Esophagus squamous epithelium (tissue), 5 donors: ENCODE results near the gene TMCO4. TPM values are rescaled to one million over a fixed set of nuclear protein-coding genes. Genes with fewer than 3 reads are reported as not detected.

Experiments used
- DNase-seq: peaks from one replicate; lab custom pipeline; 2025; lab: John Stamatoyannopoulos, UW
- H3K27ac ChIP-seq, 4 donors: fragments of 200-600 bp; sonication (generic); one replicate each; pipeline ENCODE4 v1.5.1; 2016 to 2019; ENCODE audit warnings: mild to moderate bottlenecking in 1 of 4
- H3K27me3 ChIP-seq, 4 donors: fragments of 200-600 bp; sonication (generic); 1 replicate in 3 of 4; 2 replicates in 1 of 4; pipeline versions ENCODE4 v1.5.1 to v1.6.0; 2017 to 2021; ENCODE audit warnings: antibody characterized with exemption in 1 of 4
- H3K36me3 ChIP-seq, 3 donors: fragments of 200-600 bp; sonication (generic); one replicate each; pipeline ENCODE4 v1.5.1; 2016 to 2019
- H3K4me1 ChIP-seq, 3 donors: fragments of 200-600 bp; sonication (generic); one replicate each; pipeline ENCODE4 v1.5.1; 2017 to 2019
- H3K4me3 ChIP-seq, 4 donors: fragments of 200-600 bp; sonication (generic); 1 replicate in 3 of 4; 2 replicates in 1 of 4; pipeline ENCODE4 v1.5.1; 2016 to 2019; ENCODE audit warnings: mild to moderate bottlenecking in 2 of 4, moderate library complexity in 1 of 4
- H3K9me3 ChIP-seq, 3 donors: fragments of 200-600 bp; sonication (generic); one replicate each; pipeline ENCODE4 v1.5.1; 2016 to 2019
- CTCF ChIP-seq, 6 experiments: fragments of 450-650 bp in 4 of 6; fragments of 200-600 bp in 2 of 6; sonication (generic) in 2 of 6; IDR thresholded peaks; one replicate each; pipeline ENCODE4 v1.5.1; 2016 to 2019; ENCODE audit warnings: antibody characterized with exemption in 6 of 6, mild to moderate bottlenecking in 4 of 6, moderate library complexity in 4 of 6
- POLR2A ChIP-seq, 4 donors: fragments of 450-650 bp; IDR thresholded peaks; one replicate each; pipeline ENCODE4 v1.6.1; 2017; ENCODE audit warnings: antibody characterized with exemption in 4 of 4, mild to moderate bottlenecking in 4 of 4, moderate library complexity in 3 of 4
- WGBS, 2 donors: methylation state at CpG; one replicate each; pipeline ENCODE4 v1.1.5; 2018; 5-methylcytosine and 5-hydroxymethylcytosine counted together
- intact Hi-C: fragments of 100-400 bp; cut with DNase I; formaldehyde crosslinking; loops from one replicate; pipeline ENCODE4 v1.15.0; 2022
- total RNA-seq, 4 donors: library from RNA; depleted of rRNA; stranded (reverse); fragments of >200 nt; gene quantifications; one replicate each; pipeline ENCODE4 v1.1.0, GENCODE V29; 2016
- donor health status: DM: yes; HTN: yes; CAD: no.

The TMCO4 gene
- total RNA-seq, 4 donors from 2014 or later, result 13.0 to 28.8 (median 21.2) TPM

GRCh38 chr1:19844731-19845495 is 45.2 kb upstream of the TMCO4 start:
- no peak for DNase-seq
- no peak for TF ChIP-seq POLR2A (IDR thresholded peaks at IDR 0.05)
- no peak for TF ChIP-seq CTCF (IDR thresholded peaks at IDR 0.05)
- Histone ChIP-seq H3K36me3 (no peaks in the 10 kb centered on the region), H3K27ac (no peak overlapping the region), H3K27me3 (peaks cover 0 to 28% (median 0%) of the 10 kb centered on the region in 4 donors), H3K4me3 (no peak overlapping the region), H3K9me3 (no peaks in the 10 kb centered on the region), H3K4me1 (peaks cover 0 to 5% (median 0%) of the 10 kb centered on the region in 3 donors)
- intact Hi-C loops, result no loop called here
- 32 to 36% methylated on average over 11 of the region's 11 CpGs for WGBS, 2 donors

- no peak overlapping the region for H3K27ac ChIP-seq
- DNase-seq, result no peak
- H3K36me3 ChIP-seq, result no peaks in the 10 kb centered on the region
- no peak for TF ChIP-seq POLR2A (IDR thresholded peaks at IDR 0.05)
- TF ChIP-seq CTCF (IDR thresholded peaks at IDR 0.05), result no peak
- no peaks in the 10 kb centered on the region for H3K9me3 ChIP-seq
- peaks cover 0 to 16% (median 0%) of the 10 kb centered on the region in 4 donors for H3K27me3 ChIP-seq
- H3K4me1 ChIP-seq, result peaks cover 0 to 2% (median 0%) of the 10 kb centered on the region in 3 donors
- no peak overlapping the region for H3K4me3 ChIP-seq
- intact Hi-C loops, result no loop called here
Observed at GRCh38 chr1:19840228-19840627, 40.5 kb upstream of the TMCO4 start.

- H3K4me1 ChIP-seq, result no peaks in the 10 kb centered on the region
- H3K36me3 ChIP-seq, result no peaks in the 10 kb centered on the region
- DNase-seq, result no peak
- WGBS, 2 donors, result 46 to 58% methylated on average over 2 of the region's 2 CpGs
- no peaks in the 10 kb centered on the region for H3K9me3 ChIP-seq
- peaks cover 0 to 12% (median 0%) of the 10 kb centered on the region in 4 donors for H3K27me3 ChIP-seq
- no peak overlapping the region for H3K27ac ChIP-seq
- intact Hi-C loops, result no loop called here
- TF ChIP-seq CTCF (IDR thresholded peaks at IDR 0.05) (no peak), POLR2A (IDR thresholded peaks at IDR 0.05) (no peak)
- H3K4me3 ChIP-seq, result no peak overlapping the region
Observed at GRCh38 chr1:19837866-19838265, 38.1 kb upstream of the TMCO4 start.

GRCh38 chr1:19835578-19835977 is 35.9 kb upstream of the TMCO4 start:
- no peak for TF ChIP-seq CTCF (IDR thresholded peaks at IDR 0.05)
- no peak for TF ChIP-seq POLR2A (IDR thresholded peaks at IDR 0.05)
- no peaks in the 10 kb centered on the region for H3K36me3 ChIP-seq
- no peak overlapping the region for H3K4me3 ChIP-seq
- peaks cover 0 to 30% (median 0%) of the 10 kb centered on the region in 4 donors for H3K27me3 ChIP-seq
- no peak for DNase-seq
- H3K4me1 ChIP-seq, result no peaks in the 10 kb centered on the region
- WGBS, 2 donors, result 79 to 87% methylated on average over 4 of the region's 4 CpGs
- no peak overlapping the region for H3K27ac ChIP-seq
- intact Hi-C loops, result no loop called here
- H3K9me3 ChIP-seq, result no peaks in the 10 kb centered on the region

- intact Hi-C loops, result no loop called here
- H3K4me3 ChIP-seq, result no peak overlapping the region
- H3K36me3 ChIP-seq, result no peaks in the 10 kb centered on the region
- H3K27ac ChIP-seq, result no peak overlapping the region
- 69 to 73% methylated on average over 3 of the region's 3 CpGs for WGBS, 2 donors
- DNase-seq, result no peak
- H3K4me1 ChIP-seq, result no peaks in the 10 kb centered on the region
- TF ChIP-seq CTCF (IDR thresholded peaks at IDR 0.05) (no peak), POLR2A (IDR thresholded peaks at IDR 0.05) (no peak)
- H3K27me3 ChIP-seq, result peaks cover 0 to 59% (median 0%) of the 10 kb centered on the region in 4 donors
- H3K9me3 ChIP-seq, result no peaks in the 10 kb centered on the region
Observed at GRCh38 chr1:19831441-19831840, 31.7 kb upstream of the TMCO4 start.
